IPS-18a (cell line): Measurements from ENCODE around the gene CFAP46.

Source experiments
- H3K27ac ChIP-seq: one replicate; pipeline ENCODE4 v1.5.1; 2013; ENCODE audit warnings: low read length
- H3K27me3 ChIP-seq: one replicate; pipeline ENCODE4 v1.6.1; 2013; ENCODE audit warnings: mild to moderate bottlenecking, low read length; ENCODE audit not compliant: control insufficient read depth, insufficient read depth
- H3K36me3 ChIP-seq: one replicate; pipeline ENCODE4 v1.6.1; 2013; ENCODE audit warnings: low read depth, low read length; ENCODE audit not compliant: control insufficient read depth
- H3K4me1 ChIP-seq: one replicate; pipeline ENCODE4 v1.6.1; 2013; ENCODE audit warnings: low read depth, low read length; ENCODE audit not compliant: control insufficient read depth
- H3K4me3 ChIP-seq: one replicate; pipeline ENCODE4 v1.5.1; 2013; ENCODE audit warnings: low read length
- H3K9ac ChIP-seq: one replicate; pipeline ENCODE4 v1.6.1; 2013; ENCODE audit warnings: mild to moderate bottlenecking, low read length, moderate library complexity
- H3K9me3 ChIP-seq: one replicate; pipeline ENCODE4 v1.6.1; 2013; ENCODE audit warnings: low read depth, low read length; ENCODE audit not compliant: control insufficient read depth

CFAP46 gene

GRCh38 chr10:132842397-132842796, 100.0 kb downstream of the CFAP46 start:
- H3K27ac ChIP-seq: no peak overlapping the region
- H3K9me3 ChIP-seq: peaks cover 13% of the 10 kb centered on the region
- no peaks in the 10 kb centered on the region for H3K27me3 ChIP-seq
- H3K36me3 ChIP-seq: no peaks in the 10 kb centered on the region
- H3K4me1 ChIP-seq: no peaks in the 10 kb centered on the region
- no peak overlapping the region for H3K9ac ChIP-seq
- no peak overlapping the region for H3K4me3 ChIP-seq

GRCh38 chr10:132841615-132841975, 100.8 kb downstream of the CFAP46 start:
- H3K27ac ChIP-seq: no peak overlapping the region
- H3K4me3 ChIP-seq: no peak overlapping the region
- H3K4me1 ChIP-seq: no peaks in the 10 kb centered on the region
- no peak overlapping the region for H3K9ac ChIP-seq
- H3K27me3 ChIP-seq: no peaks in the 10 kb centered on the region
- no peaks in the 10 kb centered on the region for H3K36me3 ChIP-seq
- peaks cover 13% of the 10 kb centered on the region for H3K9me3 ChIP-seq

- no peaks in the 10 kb centered on the region for H3K36me3 ChIP-seq
- no peaks in the 10 kb centered on the region for H3K27me3 ChIP-seq
- no peak overlapping the region for H3K4me3 ChIP-seq
- no peak overlapping the region for H3K9ac ChIP-seq
- H3K27ac ChIP-seq: no peak overlapping the region
- peaks cover 13% of the 10 kb centered on the region for H3K9me3 ChIP-seq
- no peaks in the 10 kb centered on the region for H3K4me1 ChIP-seq
Measured at GRCh38 chr10:132840698-132841614, 101.4 kb downstream of the CFAP46 start.

- H3K27ac ChIP-seq: no peak overlapping the region
- H3K27me3 ChIP-seq: no peaks in the 10 kb centered on the region
- no peaks in the 10 kb centered on the region for H3K4me1 ChIP-seq
- peaks cover 13% of the 10 kb centered on the region for H3K9me3 ChIP-seq
- no peak overlapping the region for H3K4me3 ChIP-seq
- H3K9ac ChIP-seq: no peak overlapping the region
- no peaks in the 10 kb centered on the region for H3K36me3 ChIP-seq
Measured at GRCh38 chr10:132839061-132839460, 103.3 kb downstream of the CFAP46 start.

GRCh38 chr10:132838346-132838970, 103.9 kb downstream of the CFAP46 start:
- no peaks in the 10 kb centered on the region for H3K4me1 ChIP-seq
- H3K4me3 ChIP-seq: no peak overlapping the region
- H3K9me3 ChIP-seq: peaks cover 13% of the 10 kb centered on the region
- H3K27me3 ChIP-seq: no peaks in the 10 kb centered on the region
- no peaks in the 10 kb centered on the region for H3K36me3 ChIP-seq
- H3K27ac ChIP-seq: no peak overlapping the region
- no peak overlapping the region for H3K9ac ChIP-seq

- Histone ChIP-seq H3K36me3 (no peaks in the 10 kb centered on the region), H3K27ac (no peak overlapping the region), H3K4me1 (no peaks in the 10 kb centered on the region), H3K9ac (no peak overlapping the region), H3K9me3 (peaks cover 10% of the 10 kb centered on the region), H3K4me3 (no peak overlapping the region), H3K27me3 (no peaks in the 10 kb centered on the region)
Measured at GRCh38 chr10:132837905-132838304, 104.5 kb downstream of the CFAP46 start.

GRCh38 chr10:132836832-132837540, 105.4 kb downstream of the CFAP46 start:
- H3K4me3 ChIP-seq: no peak overlapping the region
- peaks cover under 1% of the 10 kb centered on the region for H3K9me3 ChIP-seq
- no peaks in the 10 kb centered on the region for H3K36me3 ChIP-seq
- no peaks in the 10 kb centered on the region for H3K27me3 ChIP-seq
- no peaks in the 10 kb centered on the region for H3K4me1 ChIP-seq
- H3K9ac ChIP-seq: no peak overlapping the region
- H3K27ac ChIP-seq: no peak overlapping the region

- no peak overlapping the region for H3K9ac ChIP-seq
- H3K4me1 ChIP-seq: no peaks in the 10 kb centered on the region
- H3K9me3 ChIP-seq: no peaks in the 10 kb centered on the region
- no peaks in the 10 kb centered on the region for H3K36me3 ChIP-seq
- no peaks in the 10 kb centered on the region for H3K27me3 ChIP-seq
- H3K4me3 ChIP-seq: no peak overlapping the region
- no peak overlapping the region for H3K27ac ChIP-seq
Measured at GRCh38 chr10:132836248-132836831, 106.0 kb downstream of the CFAP46 start.

GRCh38 chr10:132835848-132836233, 106.5 kb downstream of the CFAP46 start:
- Histone ChIP-seq H3K27me3 (no peaks in the 10 kb centered on the region), H3K27ac (no peak overlapping the region), H3K4me1 (no peaks in the 10 kb centered on the region), H3K9ac (no peak overlapping the region), H3K4me3 (no peak overlapping the region), H3K9me3 (no peaks in the 10 kb centered on the region), H3K36me3 (no peaks in the 10 kb centered on the region)

GRCh38 chr10:132834891-132835847, 107.2 kb downstream of the CFAP46 start:
- Histone ChIP-seq H3K4me3 (no peak overlapping the region), H3K36me3 (no peaks in the 10 kb centered on the region), H3K9me3 (no peaks in the 10 kb centered on the region), H3K4me1 (no peaks in the 10 kb centered on the region), H3K27me3 (no peaks in the 10 kb centered on the region), H3K27ac (no peak overlapping the region), H3K9ac (no peak overlapping the region)
